ENCODE results near the gene TSPYL4. TPM values are rescaled to one million over a fixed set of nuclear protein-coding genes. Genes with fewer than 3 reads are reported as not detected.
"Not testable (repeated sequence)": the region's sequence is repeated elsewhere in the genome, so short reads cannot be mapped to it uniquely, and the experiment has no call there.

The TSPYL4 gene
- total RNA-seq, 1 experiment from 2014 or later = 5.4 TPM

DNA sequence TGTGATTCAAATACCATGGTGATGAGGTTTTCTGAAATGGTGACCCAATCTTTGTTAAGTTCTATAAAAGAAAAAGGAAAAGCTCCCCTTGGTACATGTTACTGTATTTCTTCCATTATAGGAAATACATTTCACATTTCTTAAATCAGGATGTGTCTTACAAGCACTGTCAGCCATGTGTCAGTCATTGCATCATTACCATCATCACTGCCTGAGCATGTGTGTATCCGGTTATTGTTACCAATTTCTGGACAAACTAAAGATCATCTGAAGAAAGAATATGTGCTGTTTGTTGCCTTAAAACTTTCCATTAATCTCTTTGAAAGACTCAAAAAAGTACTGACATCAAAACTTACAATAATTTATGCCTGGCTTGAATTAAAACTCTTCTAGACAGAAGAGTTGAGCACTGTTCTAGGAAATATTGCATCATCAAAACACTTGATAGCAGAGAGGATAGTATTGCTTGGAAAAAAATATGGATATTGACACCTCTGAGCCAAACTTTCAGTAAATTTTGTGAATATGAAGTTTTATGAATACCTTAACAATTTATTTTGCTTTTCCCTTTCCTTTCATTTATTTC is 33.0 kb upstream of the TSPYL4 start:
- intact Hi-C loops (cut with micrococcal nuclease) = loop anchor here (1.0 to 5.0 kb wide), 3 partner anchors 245 to 560 kb away; no protein-coding TSS in a partner anchor
- ATAC-seq (no peak), DNase-seq (ENCODE audit: low read depth, low spot score) (no peak)
- ChIA-PET RAD21 (ENCODE audit: low non-redundant PET in 1 of 2, low total read pairs in 2 of 2, uncharacterized antibody in 2 of 2, unreplicated experiment in 2 of 2) (interaction anchor here in 1 of 2 experiments (0.9 kb wide), 1 partner anchor 274 kb away, joined by 5 read pairs; no protein-coding TSS in a partner anchor), POLR2A (interaction anchor here (0.7 kb wide), 2 partner anchors 7 to 274 kb away, joined by 3 to 4 read pairs; partner anchors contain the start of gene TSPYL1), CTCF (interaction anchor here (0.6 to 2.3 kb wide), 27 partner anchors 7 to 358 kb away, joined by 3 to 26 read pairs (median 4); partner anchors contain the start of genes CALHM5 and TSPYL1)
- TF ChIP-seq, protein P1, sequence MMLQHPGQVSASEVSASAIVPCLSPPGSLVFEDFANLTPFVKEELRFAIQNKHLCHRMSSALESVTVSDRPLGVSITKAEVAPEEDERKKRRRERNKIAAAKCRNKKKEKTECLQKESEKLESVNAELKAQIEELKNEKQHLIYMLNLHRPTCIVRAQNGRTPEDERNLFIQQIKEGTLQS (IDR thresholded peaks at IDR 0.05) = no peak
- no peak for TF ChIP-seq EZH2 (IDR thresholded peaks at IDR 0.05)
- TF ChIP-seq YY1 (IDR thresholded peaks at IDR 0.05; ENCODE audit: extremely low read depth, insufficient replicate concordance, low read depth, low read length) = no peak
- TF ChIP-seq, protein P2, sequence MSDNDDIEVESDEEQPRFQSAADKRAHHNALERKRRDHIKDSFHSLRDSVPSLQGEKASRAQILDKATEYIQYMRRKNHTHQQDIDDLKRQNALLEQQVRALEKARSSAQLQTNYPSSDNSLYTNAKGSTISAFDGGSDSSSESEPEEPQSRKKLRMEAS (IDR thresholded peaks at IDR 0.05) = 0 out of 2 replicates have a peak, but pooled peaks have one; percentile 29
- no peak for TF ChIP-seq SIN3A (IDR thresholded peaks at IDR 0.05; ENCODE audit: low read depth)
- no peak for TF ChIP-seq ELF1 (IDR thresholded peaks at IDR 0.05; ENCODE audit: borderline replicate concordance, low read depth)
- no peak for TF ChIP-seq ZNF274 (IDR thresholded peaks at IDR 0.05; ENCODE audit: low read depth, low read length)
- Histone ChIP-seq H3K9me2 (ENCODE audit: insufficient read depth) (no peaks in the 10 kb centered on the region), H3K4me1 (ENCODE audit: control insufficient read depth in 1 of 2, insufficient read depth in 2 of 2, low read length in 2 of 2) (no peaks in the 10 kb centered on the region), H3K36me3 (ENCODE audit: control insufficient read depth in 1 of 2, insufficient read depth in 2 of 2, low read length in 2 of 2) (no peaks in the 10 kb centered on the region), H3K4me3 (replicated peaks in 1 of 2; ENCODE audit: low read depth in 1 of 2, low read length in 2 of 2) (no peak overlapping the region), H3K9me3 (ENCODE audit: control insufficient read depth in 1 of 2, insufficient read depth in 1 of 2, low read depth in 1 of 2, low read length in 2 of 2) (no peaks in the 10 kb centered on the region), H3K9ac (ENCODE audit: low read length) (no peak overlapping the region), H2AFZ (ENCODE audit: low read depth, low read length, poor library complexity, severe bottlenecking) (no peak overlapping the region), H3K79me2 (ENCODE audit: insufficient read depth, low read length) (no peaks in the 10 kb centered on the region), H4K20me1 (ENCODE audit: insufficient read depth) (no peaks in the 10 kb centered on the region), H3K4me2 (ENCODE audit: low read length) (no peak overlapping the region), H3K27me3 (ENCODE audit: insufficient read depth, low read length) (no peaks in the 10 kb centered on the region), H3K27ac (ENCODE audit: low read depth, low read length) (no peak overlapping the region)
- BruUV-seq (replicated peaks) = no TSS peak

DNA sequence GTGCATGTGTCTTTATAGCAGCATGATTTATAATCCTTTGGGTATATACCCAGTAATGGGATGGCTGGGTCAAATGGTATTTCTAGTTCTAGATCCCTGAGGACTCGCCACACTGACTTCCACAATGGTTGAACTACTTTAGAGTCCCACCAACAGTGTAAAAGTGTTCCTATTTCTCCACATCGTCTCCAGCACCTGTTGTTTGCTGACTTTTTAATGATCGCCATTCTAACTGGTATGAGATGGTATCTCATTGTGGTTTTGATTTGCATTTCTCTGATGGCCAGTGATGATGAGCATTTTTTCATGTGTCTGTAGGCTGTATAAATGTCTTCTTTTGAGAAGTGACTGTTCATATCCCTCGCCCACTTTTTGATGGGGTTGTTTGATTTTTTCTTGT is 31.1 kb upstream of the TSPYL4 start:
- H3K9me3 ChIP-seq (ENCODE audit: control insufficient read depth in 1 of 2, insufficient read depth in 1 of 2, low read depth in 1 of 2, low read length in 2 of 2); DNase-seq (ENCODE audit: low read depth, low spot score); H3K36me3 ChIP-seq (ENCODE audit: control insufficient read depth in 1 of 2, insufficient read depth in 2 of 2, low read length in 2 of 2); H3K9ac ChIP-seq (ENCODE audit: low read length); H3K27ac ChIP-seq (ENCODE audit: low read depth, low read length); H3K9me2 ChIP-seq (ENCODE audit: insufficient read depth); H3K4me3 ChIP-seq (replicated peaks in 1 of 2; ENCODE audit: low read depth in 1 of 2, low read length in 2 of 2); H2AFZ ChIP-seq (ENCODE audit: low read depth, low read length, poor library complexity, severe bottlenecking); H3K79me2 ChIP-seq (ENCODE audit: insufficient read depth, low read length); RAD21 ChIA-PET (ENCODE audit: low non-redundant PET in 1 of 2, low total read pairs in 2 of 2, uncharacterized antibody in 2 of 2, unreplicated experiment in 2 of 2); H3K4me1 ChIP-seq (ENCODE audit: control insufficient read depth in 1 of 2, insufficient read depth in 2 of 2, low read length in 2 of 2); CTCF ChIA-PET; H3K27me3 ChIP-seq (ENCODE audit: insufficient read depth, low read length); ATAC-seq; BruUV-seq (replicated peaks); POLR2A ChIA-PET; H4K20me1 ChIP-seq (ENCODE audit: insufficient read depth); H3K4me2 ChIP-seq (ENCODE audit: low read length): not testable (repeated sequence)
- intact Hi-C loops (cut with micrococcal nuclease) = loop anchor here (5.0 kb wide), 1 partner anchor 562 kb away; no protein-coding TSS in a partner anchor

All from HCT116 (cell line).